Measurements from ENCODE around the gene GPR183. TPM values are rescaled to one million over a fixed set of nuclear protein-coding genes. Genes with fewer than 3 reads are reported as not detected.

GPR183 gene
- total and polyA plus RNA-seq, 2 of the 8 experiments (the other 6 are each of a cell fraction or from before 2014, with no cell fraction given) = not detected

DNA sequence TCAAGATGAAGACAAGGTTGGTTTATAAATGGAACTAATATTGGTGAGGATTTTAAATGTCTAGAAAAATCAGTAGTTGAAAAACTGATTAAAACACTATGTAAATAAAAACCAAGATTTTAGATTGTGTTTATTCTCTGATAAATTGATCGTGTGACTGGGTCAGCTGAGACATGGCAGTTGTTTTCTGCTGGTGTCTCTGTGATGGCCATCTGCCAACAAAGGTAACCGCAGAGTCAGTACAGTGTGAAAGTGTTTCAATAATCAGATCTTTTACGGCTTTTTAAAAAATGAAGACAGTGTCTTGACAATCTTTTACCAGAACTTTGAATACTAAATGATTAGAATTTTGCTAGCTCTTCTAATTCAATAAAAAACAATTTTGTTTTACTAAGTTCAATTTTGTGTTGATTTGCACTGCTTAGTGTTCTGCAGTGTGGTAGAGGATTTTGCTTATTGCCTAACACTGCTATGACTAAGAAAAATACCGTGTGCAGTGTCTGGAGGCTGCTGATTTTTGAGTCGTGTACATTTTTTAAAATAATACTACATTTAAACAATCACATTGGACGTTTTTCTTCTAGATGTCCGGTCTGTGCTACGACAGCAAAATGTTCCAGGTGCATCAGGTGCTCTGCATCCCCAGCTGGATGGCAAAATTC is 32.7 kb upstream of the GPR183 start:
- no peak overlapping the region for H3K4me3 ChIP-seq (ENCODE audit: extremely low read depth in 1 of 4, insufficient read depth in 2 of 4, low read depth in 3 of 4, low read length in 4 of 4)
- H3K56ac ChIP-seq (replicated peaks; ENCODE audit: insufficient read length, low read depth, low read length) = no peak overlapping the region
- no peak overlapping the region for H2BK20ac ChIP-seq (ENCODE audit: low read length)
- H2BK15ac ChIP-seq (ENCODE audit: low read length) = no peak overlapping the region
- H3K4ac ChIP-seq (replicated peaks; ENCODE audit: insufficient read length, low read depth, low read length) = no peak overlapping the region
- peaks cover 0 to 3% (median 1%) of the 10 kb centered on the region in 4 experiments; a peak in 2 of 7 replicates for H3K4me1 ChIP-seq (replicated peaks in 1 of 4; ENCODE audit: control insufficient read depth in 3 of 4, insufficient read depth in 4 of 4, low read length in 3 of 4)
- no peaks in the 10 kb centered on the region for H3K9me3 ChIP-seq (ENCODE audit: insufficient read depth in 2 of 2, low read depth in 1 of 2, low read length in 1 of 2)
- CTCF ChIA-PET (ENCODE audit: partially characterized antibody) = interaction anchor here (1.4 kb wide), 1 partner anchor 13 kb away, joined by 3 read pairs; no protein-coding TSS in a partner anchor
- no peak overlapping the region for H2BK12ac ChIP-seq (ENCODE audit: low read depth, low read length)
- no peaks in the 10 kb centered on the region; the same call in 1 of the 2 replicates for H3K79me1 ChIP-seq (ENCODE audit: low read depth, low read length)
- no peak overlapping the region for H4K5ac ChIP-seq (ENCODE audit: insufficient read length, low read depth, low read length)
- H4K8ac ChIP-seq (ENCODE audit: extremely low read depth, insufficient read depth, low read length) = no peak overlapping the region
- H3K9ac ChIP-seq (replicated peaks in 1 of 4; ENCODE audit: extremely low read depth in 1 of 4, low read depth in 3 of 4, low read length in 3 of 4) = no peak overlapping the region
- no peak overlapping the region for H2AFZ ChIP-seq (ENCODE audit: low read length)
- no peak overlapping the region for H2BK120ac ChIP-seq (replicated peaks; ENCODE audit: low read depth, low read length)
- POLR2A ChIA-PET (ENCODE audit: partially characterized antibody) = no interaction called here
- H3K27me3 ChIP-seq (replicated peaks in 1 of 4; ENCODE audit: control insufficient read depth in 3 of 4, extremely low read depth in 1 of 4, insufficient read depth in 3 of 4, low read length in 3 of 4) = no peaks in the 10 kb centered on the region
- no peak overlapping the region for H3K14ac ChIP-seq (ENCODE audit: insufficient read length)
- H3K18ac ChIP-seq (ENCODE audit: extremely low read depth, low read length) = no peak overlapping the region
- no peak overlapping the region for H3K23ac ChIP-seq (ENCODE audit: insufficient read length)
- DNase-seq (ENCODE audit: low read depth in 1 of 2, low spot score in 2 of 2) = peak in 1 of 2 experiments; percentile 13
- no peak overlapping the region for H2AK5ac ChIP-seq (ENCODE audit: low read depth, low read length)
- FAIRE-seq = no peak
- 90% methylated on average over 8 of the region's 8 CpGs; no CpG with 5 or more reads in 1 of the 2 experiments for WGBS, 2 experiments (ENCODE audit: extremely low coverage in 1 of 2, insufficient coverage in 1 of 2, insufficient read length in 1 of 2, insufficient replicate concordance in 2 of 2, low coverage in 1 of 2, low lambda C conversion rate in 2 of 2, missing lambda C conversion rate in 1 of 2)
- H4K91ac ChIP-seq (replicated peaks; ENCODE audit: insufficient read length, low read length) = no peak overlapping the region
- peaks cover 0 to 6% of the 10 kb centered on the region in 2 experiments for H4K20me1 ChIP-seq (replicated peaks in 1 of 2; ENCODE audit: control insufficient read depth in 1 of 2, insufficient read depth in 2 of 2, low read length in 2 of 2)
- H3K23me2 ChIP-seq (ENCODE audit: low read depth, low read length) = no peaks in the 10 kb centered on the region
- H3K27ac ChIP-seq (ENCODE audit: low read depth, low read length) = no peak overlapping the region
- H3K36me3 ChIP-seq (ENCODE audit: control insufficient read depth in 2 of 4, insufficient read depth in 4 of 4, low read length in 3 of 4) = peaks cover 2 to 19% (median 7%) of the 10 kb centered on the region in 4 experiments; a peak in 5 of 8 replicates
- H2BK5ac ChIP-seq (ENCODE audit: low read depth, low read length) = no peak overlapping the region
- no peaks in the 10 kb centered on the region for H3K79me2 ChIP-seq (ENCODE audit: control insufficient read depth in 1 of 2, insufficient read depth in 2 of 2, low read length in 2 of 2)
- no peak overlapping the region for H3K4me2 ChIP-seq (ENCODE audit: insufficient read depth in 1 of 2, low read depth in 2 of 2, low read length in 2 of 2)
- no peak for TF ChIP-seq KDM1A (IDR thresholded peaks at IDR 0.05; ENCODE audit: borderline replicate concordance, low read length)
- TF ChIP-seq TEAD4 (IDR thresholded peaks at IDR 0.05; ENCODE audit: low read depth, low read length) = no peak
- TF ChIP-seq, protein P1, sequence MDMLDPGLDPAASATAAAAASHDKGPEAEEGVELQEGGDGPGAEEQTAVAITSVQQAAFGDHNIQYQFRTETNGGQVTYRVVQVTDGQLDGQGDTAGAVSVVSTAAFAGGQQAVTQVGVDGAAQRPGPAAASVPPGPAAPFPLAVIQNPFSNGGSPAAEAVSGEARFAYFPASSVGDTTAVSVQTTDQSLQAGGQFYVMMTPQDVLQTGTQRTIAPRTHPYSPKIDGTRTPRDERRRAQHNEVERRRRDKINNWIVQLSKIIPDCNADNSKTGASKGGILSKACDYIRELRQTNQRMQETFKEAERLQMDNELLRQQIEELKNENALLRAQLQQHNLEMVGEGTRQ (IDR thresholded peaks at IDR 0.05; ENCODE audit: low read length) = no peak
- no peak for TF ChIP-seq RNF2 (IDR thresholded peaks at IDR 0.05; ENCODE audit: borderline replicate concordance, low read depth, low read length, missing control alignments, poor library complexity, severe bottlenecking)
- no peak for TF ChIP-seq JUND (IDR thresholded peaks at IDR 0.05; ENCODE audit: low read length)
- TF ChIP-seq YY1 (IDR thresholded peaks at IDR 0.05; ENCODE audit: low read depth, low read length) = no peak
- TF ChIP-seq POLR2A (IDR thresholded peaks at IDR 0.05; ENCODE audit: control extremely low read depth in 1 of 2, low read depth in 2 of 2, low read length in 2 of 2) = no peak
- TF ChIP-seq SRF (IDR thresholded peaks at IDR 0.05; ENCODE audit: low read depth, low read length) = no peak
- TF ChIP-seq, protein P2, sequence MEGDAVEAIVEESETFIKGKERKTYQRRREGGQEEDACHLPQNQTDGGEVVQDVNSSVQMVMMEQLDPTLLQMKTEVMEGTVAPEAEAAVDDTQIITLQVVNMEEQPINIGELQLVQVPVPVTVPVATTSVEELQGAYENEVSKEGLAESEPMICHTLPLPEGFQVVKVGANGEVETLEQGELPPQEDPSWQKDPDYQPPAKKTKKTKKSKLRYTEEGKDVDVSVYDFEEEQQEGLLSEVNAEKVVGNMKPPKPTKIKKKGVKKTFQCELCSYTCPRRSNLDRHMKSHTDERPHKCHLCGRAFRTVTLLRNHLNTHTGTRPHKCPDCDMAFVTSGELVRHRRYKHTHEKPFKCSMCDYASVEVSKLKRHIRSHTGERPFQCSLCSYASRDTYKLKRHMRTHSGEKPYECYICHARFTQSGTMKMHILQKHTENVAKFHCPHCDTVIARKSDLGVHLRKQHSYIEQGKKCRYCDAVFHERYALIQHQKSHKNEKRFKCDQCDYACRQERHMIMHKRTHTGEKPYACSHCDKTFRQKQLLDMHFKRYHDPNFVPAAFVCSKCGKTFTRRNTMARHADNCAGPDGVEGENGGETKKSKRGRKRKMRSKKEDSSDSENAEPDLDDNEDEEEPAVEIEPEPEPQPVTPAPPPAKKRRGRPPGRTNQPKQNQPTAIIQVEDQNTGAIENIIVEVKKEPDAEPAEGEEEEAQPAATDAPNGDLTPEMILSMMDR (IDR thresholded peaks at IDR 0.05; ENCODE audit: control extremely low read depth in 1 of 3, insufficient read depth in 1 of 3, low read depth in 1 of 3, low read length in 3 of 3) = no peak
